HTR-8/SVneo (cell line): ENCODE results near the gene WDR86.

Experiments
- DNase-seq: peaks from one replicate; pipeline ENCODE4 v3.0.0; 2011; ENCODE audit warnings: low spot score, mixed read lengths; ENCODE audit not compliant: insufficient read length
- FAIRE-seq: peaks from 2 replicates; lab custom pipeline; 2011; peaks lifted over from hg19 to GRCh38; lab: Jason Lieb, UNC

Gene WDR86

DNA sequence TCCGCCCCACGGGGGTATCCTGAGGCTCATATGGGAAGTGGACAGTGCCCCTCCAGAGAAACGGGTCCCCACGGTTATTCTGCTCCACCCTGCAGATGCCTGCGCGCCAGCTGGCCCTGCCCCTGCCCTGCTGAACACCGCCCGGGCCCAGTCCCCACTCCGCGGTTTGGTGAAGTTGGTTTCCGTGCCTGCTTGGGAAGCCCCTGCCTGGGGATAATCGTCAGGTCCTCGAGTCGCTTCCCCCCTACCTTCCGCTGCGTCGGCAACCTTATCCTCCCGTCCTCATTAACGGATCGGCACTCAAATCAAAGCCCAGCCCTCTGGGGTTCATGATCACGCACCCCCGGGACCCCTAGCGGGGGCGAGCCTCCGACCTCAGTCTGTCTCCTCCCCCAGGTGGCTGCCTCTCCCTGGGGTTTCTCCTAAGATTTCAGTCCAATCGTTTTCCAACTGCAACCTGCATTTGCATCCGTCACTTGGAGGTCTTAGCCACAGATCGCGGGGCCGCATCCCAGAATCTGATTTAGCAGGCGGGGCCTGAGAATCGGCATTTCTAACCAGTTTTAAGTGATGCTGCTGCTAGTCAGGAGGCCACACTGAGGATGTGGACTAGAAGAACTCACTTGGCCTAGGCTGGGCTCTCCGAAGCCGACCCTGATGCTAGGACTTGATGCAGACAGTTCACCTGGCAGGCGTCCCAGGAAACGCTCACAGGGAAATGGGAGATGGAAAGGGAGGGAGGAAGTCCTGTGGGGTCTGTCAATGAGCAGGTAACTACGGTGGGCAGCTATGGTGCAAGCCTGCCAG is 27.6 kb downstream of the WDR86 start:
- DNase-seq: no peak
- no peak for FAIRE-seq

- FAIRE-seq (no peak), DNase-seq (no peak)
These were observed 28.3 kb downstream of the WDR86 start for GRCh38 chr7:151381348-151382078.

GRCh38 chr7:151381098-151381347 is 28.8 kb downstream of the WDR86 start:
- FAIRE-seq (no peak), DNase-seq (no peak)

DNA sequence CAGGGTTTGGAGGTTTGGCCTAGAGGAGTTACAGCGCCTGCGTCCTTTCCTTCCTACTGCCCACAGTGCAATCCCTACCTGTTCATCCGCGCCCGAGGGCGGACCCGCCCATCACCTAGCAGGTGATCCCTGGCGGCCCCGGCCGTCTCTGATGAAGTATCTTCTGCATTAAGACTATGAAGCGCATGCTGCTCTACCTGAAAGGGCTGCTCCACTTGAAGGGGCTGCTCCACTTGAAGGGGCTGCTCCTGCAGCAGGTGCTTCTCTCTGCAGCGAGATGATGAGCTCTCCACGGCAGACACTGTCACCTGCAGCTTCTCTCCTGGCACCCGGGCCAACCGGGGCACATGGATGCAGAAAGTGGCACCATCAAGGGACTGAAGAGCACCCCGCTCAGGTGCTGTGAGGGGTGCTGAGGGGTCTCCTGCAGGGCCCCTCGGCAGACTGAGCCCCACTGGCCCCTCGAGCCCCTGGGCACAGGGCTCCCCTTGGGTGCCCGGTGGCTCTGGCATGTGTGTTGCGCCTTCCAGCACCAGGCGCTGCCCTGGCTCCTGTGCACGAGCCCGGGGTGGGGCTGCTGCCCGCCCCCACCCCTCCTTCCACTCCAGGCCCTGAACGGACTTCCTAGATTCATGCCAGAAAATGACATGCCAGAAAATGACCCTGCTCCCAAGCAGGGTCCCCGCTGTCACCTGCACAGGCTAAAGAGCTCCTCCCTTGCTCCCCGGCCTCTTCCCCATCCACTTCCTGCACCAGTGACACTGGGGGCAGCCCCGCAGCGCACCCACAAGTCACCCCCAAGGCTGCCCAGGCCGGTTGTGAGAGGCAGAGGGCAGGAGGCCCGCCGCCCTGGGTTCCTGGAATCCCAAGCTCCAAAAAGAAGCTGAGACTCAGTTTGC is 29.4 kb downstream of the WDR86 start:
- DNase-seq: no peak

GRCh38 chr7:151379534-151380198 is 30.2 kb downstream of the WDR86 start:
- FAIRE-seq: no peak
- DNase-seq: no peak

More for the DNA sequence above, 29.4 kb downstream of the WDR86 start:
- FAIRE-seq: no peak

GRCh38 chr7:151379193-151379520 is 30.7 kb downstream of the WDR86 start:
- no peak for DNase-seq
- FAIRE-seq: no peak

DNA sequence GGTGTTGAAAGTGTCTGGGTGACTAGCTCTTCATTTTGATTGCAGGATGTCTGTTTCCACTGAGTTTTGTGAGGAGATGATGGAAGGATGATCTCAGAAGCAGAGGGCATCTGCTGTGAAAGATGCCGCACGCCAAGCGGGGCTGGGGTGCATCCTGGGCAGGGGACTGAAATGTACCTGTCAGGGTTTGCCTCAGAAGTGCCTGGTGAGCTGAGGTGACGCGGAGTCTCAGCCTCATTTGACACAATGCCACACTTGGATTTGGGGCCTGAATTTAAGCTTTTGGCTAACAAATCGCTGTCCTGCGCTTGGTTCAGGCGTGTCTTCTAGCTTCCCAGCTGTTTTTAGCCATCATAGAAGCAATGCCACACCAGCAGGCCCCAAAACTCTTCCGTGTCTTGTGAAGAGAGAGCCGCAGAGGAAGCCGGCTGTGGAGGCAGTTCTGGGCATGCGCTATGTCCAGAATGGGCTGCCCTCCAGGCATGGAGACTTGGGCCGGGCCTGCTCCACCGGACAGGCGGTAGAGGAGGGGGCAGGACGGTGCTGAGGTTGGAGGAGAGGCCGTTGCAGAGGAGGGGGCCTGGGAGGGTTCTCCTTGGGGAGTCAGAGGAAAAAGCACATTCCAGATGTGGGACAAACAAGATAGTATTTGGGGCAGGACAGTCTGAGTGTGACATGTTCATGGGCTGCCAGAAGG is 31.2 kb downstream of the WDR86 start:
- DNase-seq (no peak), FAIRE-seq (no peak)

GRCh38 chr7:151378011-151378410 is 31.8 kb downstream of the WDR86 start:
- no peak for DNase-seq
- no peak for FAIRE-seq

GRCh38 chr7:151377406-151377805 is 32.4 kb downstream of the WDR86 start:
- DNase-seq: no peak
- FAIRE-seq: no peak

GRCh38 chr7:151376218-151376902 is 33.5 kb downstream of the WDR86 start:
- FAIRE-seq (no peak), DNase-seq (no peak)

GRCh38 chr7:151375530-151376217 is 34.2 kb downstream of the WDR86 start:
- FAIRE-seq (no peak), DNase-seq (no peak)

DNA sequence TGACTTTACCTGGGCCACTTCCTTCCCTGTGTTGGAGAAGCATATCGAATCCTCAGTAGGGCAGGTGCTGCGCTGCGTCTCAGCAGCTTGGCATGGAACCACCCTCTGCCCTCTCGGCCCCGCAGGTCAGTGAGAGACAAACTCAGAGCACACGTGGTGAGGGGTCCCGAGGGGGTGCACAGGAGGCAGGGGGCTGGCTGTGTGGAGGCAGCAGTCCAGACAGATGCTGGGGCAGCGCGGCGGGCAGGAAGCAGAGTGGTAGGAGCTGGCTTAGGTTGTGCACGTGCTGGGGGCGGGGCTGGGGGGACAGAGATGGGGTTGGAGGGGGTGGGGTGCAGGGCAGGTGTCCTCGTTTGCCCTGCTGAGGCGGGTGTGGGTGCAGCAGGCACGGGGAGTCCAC is 35.1 kb downstream of the WDR86 start:
- no peak for DNase-seq
- no peak for FAIRE-seq

- FAIRE-seq (no peak), DNase-seq (no peak)
These were observed 35.7 kb downstream of the WDR86 start for GRCh38 chr7:151374139-151374538.

DNA sequence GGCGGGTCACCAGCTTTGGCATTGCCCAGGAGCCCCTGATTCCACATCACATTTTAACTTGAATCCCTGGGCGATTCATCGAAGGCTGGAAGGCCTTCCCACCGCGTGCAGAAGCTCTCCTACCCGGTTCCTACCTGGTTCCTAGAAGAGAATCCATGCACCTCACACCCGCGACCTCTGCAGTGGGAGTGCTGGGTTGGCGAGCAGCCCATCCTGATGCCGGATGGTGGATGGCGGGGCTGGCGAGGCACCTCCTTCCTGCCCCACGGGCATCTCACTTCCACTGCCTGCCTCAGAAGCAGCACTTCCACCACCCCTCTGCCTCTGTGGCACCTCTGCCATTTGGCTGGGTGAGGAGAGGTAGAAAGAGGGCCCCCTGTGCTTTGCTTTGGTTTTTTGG is 36.2 kb downstream of the WDR86 start:
- FAIRE-seq: no peak
- no peak for DNase-seq

- FAIRE-seq (no peak), DNase-seq (no peak)
These were observed 37.1 kb downstream of the WDR86 start for GRCh38 chr7:151372612-151373265.

GRCh38 chr7:151371266-151371665 is 38.6 kb downstream of the WDR86 start:
- no peak for FAIRE-seq
- DNase-seq: no peak

GRCh38 chr7:151368136-151368571 is 41.7 kb downstream of the WDR86 start:
- DNase-seq (peak; percentile 73), FAIRE-seq (peak; percentile 51)

DNA sequence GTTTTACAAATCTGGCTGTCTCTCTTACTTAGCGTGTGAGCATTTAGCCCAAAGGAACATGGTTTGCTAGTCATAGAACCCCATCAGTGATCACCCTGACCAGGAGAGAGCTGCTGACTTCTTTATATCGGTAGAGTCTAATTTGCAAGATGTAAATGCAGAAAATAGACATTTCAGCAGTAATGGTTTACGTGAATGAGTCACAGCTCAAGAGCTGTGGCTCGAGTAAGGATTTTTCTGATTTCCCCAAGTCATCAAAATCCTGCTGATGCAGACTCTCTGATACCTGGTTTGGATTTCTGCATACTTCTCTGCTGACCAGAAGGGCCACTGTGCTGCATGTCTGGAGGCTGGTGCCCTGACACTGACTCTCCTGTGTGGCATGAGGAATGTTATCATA is 42.6 kb downstream of the WDR86 start:
- DNase-seq (no peak), FAIRE-seq (no peak)
